VCaP (cell line): ENCODE results near the gene GPC1.
A peak's percentile ranks its signal among the peaks of the same experiment; 100 is the strongest.
"Not testable (repeated sequence)": the region's sequence is repeated elsewhere in the genome, so short reads cannot be mapped to it uniquely, and the experiment has no call there.

ENCODE experiments used
- H3K27ac ChIP-seq: fragments of 450-650 bp; 2 replicates; pipeline ENCODE4 v1.5.1; 2017
- TF ChIP-seq, protein P1 (sequence below): fragments of 450-650 bp; conservative IDR thresholded peaks from 2 replicates; pipeline ENCODE4 v1.5.1; 2017; ENCODE audit warnings: mild to moderate bottlenecking, moderate library complexity

The GPC1 gene

DNA sequence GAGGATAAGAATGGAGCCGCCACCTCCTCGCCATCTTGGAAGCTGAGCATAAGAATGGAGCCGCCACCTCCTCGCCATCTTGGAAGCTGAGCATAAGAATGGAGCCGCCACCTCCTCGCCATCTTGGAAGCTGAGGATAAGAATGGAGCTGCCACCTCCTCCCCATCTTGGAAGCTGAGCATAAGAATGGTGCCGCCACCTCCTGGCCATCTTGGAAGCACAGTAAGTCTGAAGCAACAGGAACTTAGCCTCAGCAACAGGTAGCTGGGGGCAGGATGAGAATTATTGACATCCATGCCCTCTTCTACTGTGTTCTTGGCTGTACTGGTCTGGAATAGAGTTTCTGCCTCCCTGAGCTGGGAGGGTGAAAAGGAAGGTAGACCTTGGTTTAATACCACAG lies 61.6 kb downstream of the GPC1 start:
- TF ChIP-seq, protein P1, sequence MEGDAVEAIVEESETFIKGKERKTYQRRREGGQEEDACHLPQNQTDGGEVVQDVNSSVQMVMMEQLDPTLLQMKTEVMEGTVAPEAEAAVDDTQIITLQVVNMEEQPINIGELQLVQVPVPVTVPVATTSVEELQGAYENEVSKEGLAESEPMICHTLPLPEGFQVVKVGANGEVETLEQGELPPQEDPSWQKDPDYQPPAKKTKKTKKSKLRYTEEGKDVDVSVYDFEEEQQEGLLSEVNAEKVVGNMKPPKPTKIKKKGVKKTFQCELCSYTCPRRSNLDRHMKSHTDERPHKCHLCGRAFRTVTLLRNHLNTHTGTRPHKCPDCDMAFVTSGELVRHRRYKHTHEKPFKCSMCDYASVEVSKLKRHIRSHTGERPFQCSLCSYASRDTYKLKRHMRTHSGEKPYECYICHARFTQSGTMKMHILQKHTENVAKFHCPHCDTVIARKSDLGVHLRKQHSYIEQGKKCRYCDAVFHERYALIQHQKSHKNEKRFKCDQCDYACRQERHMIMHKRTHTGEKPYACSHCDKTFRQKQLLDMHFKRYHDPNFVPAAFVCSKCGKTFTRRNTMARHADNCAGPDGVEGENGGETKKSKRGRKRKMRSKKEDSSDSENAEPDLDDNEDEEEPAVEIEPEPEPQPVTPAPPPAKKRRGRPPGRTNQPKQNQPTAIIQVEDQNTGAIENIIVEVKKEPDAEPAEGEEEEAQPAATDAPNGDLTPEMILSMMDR, result 0 out of 2 replicates have a peak, but pooled peaks have one; percentile 15
- H3K27ac ChIP-seq, result not testable (repeated sequence)

DNA sequence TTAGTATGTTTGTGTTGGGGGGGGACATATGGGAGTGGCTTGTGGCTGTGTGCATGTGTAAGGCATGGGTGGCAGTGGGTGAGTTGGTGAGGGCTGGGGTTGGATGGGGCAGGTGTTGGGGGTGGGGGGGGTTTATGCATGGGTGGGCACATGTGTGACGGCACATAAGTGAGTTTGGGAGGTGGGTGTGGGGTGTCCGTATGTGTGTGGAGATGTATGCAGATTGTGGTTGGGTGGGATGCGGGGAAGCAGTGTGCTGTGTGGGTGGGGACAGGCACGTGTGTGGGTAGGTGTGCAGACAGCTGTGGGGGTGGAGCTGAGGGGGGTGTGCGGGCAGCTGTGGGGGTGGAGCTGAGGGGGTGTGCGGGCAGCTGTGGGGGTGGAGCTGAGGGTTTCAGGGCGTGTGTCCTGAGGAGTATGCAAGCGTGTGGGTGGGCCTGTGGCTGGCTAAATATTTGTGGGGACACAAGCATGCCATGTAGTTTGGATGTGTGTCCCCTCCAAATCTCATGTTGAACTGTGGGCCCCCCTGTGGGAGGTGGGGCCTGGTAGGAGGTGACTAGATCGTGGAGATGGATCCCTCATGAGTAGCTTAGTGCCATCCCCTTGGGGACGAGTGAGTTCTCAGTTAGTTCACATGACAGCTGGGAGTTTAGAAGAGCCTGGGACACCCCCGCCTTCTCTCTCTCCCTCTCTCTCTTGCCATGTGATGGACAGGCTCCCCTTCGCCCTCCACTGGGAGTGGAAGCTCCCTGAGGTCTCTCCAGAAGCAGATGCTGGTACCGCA lies 62.9 kb downstream of the GPC1 start:
- no peak overlapping the region for H3K27ac ChIP-seq
- TF ChIP-seq, protein P1, result no peak

GRCh38 chr2:240498958-240499260 lies 63.4 kb downstream of the GPC1 start:
- TF ChIP-seq, protein P1, result no peak
- no peak overlapping the region for H3K27ac ChIP-seq

DNA sequence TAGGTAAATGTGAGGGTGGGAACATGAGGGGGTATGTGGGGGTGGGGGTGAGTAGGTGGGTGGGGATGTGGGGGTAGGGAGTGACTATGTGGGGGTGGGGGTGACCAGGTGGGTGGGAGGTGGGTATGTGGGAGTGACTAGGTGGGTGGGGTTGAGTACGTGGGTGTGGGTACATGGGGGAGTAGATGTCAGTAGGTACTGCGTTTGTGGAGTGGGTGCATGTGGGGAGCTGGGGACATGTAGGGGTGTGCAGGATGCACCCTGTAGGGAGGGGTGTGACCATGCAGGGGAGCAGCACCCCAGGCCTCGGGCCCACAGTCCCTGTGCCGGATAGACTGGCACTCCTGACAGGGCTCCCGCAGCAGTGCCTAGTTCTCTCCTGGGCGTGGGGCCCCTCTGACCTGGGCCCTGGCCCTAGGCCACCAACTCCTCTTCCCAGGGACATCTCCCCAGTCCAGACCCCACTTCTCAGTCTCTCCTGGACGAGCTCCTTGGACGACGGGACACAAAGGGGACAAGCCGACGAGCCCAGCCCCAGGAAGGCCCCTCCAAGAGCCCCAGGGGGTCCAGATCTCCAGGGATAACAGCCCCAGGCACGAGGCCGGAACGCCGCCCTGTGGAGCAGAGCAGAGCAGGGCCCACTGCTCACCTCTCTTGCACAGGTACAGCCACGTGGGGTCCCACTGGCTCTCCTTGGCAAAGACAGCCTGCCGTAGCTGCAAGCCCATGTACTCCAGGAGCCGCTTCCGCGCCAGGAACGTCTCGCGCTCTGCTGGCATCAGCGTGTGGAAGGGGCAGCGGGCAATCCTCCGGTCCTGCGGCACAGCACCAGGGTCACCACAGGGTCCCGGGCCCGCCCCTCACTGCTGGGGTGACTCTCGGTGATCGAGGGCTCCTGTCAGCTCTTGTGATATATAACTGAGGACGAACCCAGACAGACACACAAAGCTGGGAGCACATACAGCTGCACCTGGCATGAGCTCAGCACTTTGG lies 64.1 kb downstream of the GPC1 start:
- TF ChIP-seq, protein P1, result no peak
- H3K27ac ChIP-seq, result no peak overlapping the region

GRCh38 chr2:240500561-240501423 lies 65.3 kb downstream of the GPC1 start:
- no peak overlapping the region for H3K27ac ChIP-seq
- TF ChIP-seq, protein P1, result no peak

DNA sequence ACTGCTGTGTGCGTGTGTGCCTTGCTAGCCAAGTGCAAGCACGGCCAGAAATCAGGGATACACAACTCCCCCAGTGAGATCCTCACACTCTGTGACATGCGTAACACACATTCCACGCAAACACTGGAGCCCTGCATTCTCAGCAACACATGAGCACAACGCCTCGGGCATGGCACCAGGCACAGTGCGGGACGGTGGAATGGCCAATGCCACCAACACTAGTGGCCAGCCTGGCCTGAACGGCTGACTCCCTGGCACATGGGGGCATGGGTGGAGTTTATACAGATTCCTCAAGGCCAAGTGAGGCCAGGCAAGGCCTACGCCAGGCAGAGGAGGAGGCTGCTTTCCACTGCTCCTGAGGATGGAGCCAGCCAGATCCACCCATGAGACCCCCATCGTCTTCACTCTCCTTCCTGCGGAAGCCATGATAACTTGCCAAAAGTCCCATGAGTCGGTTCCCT lies 66.1 kb downstream of the GPC1 start:
- TF ChIP-seq, protein P1, result no peak
- no peak overlapping the region for H3K27ac ChIP-seq
